Measurements from ENCODE around the gene TIGD4.

TIGD4 gene

GRCh38 chr4:152779513-152780266, at the start of gene TIGD4, which contains the start of gene ARFIP1:
TSS of gene TIGD4 (minus strand) at chr4:152779730. CDS start at chr4:152771004, 8,726 bp downstream.
TSS of gene ARFIP1 (plus strand) at chr4:152779954. CDS start at chr4:152829634, 49,680 bp downstream.
- peak; percentile 99 for DNase-seq

GRCh38 chr4:152828122-152828521, 48.6 kb upstream of the TIGD4 start:
- no peak for DNase-seq

GRCh38 chr4:152825336-152825735, 45.8 kb upstream of the TIGD4 start:
- DNase-seq: no peak

- DNase-seq: no peak
Measured at GRCh38 chr4:152824561-152824960, 45.0 kb upstream of the TIGD4 start.

GRCh38 chr4:152822323-152822722, 42.8 kb upstream of the TIGD4 start:
- DNase-seq: no peak

- no peak for DNase-seq
Measured at GRCh38 chr4:152820073-152820472, 40.5 kb upstream of the TIGD4 start.

GRCh38 chr4:152819026-152819645, 39.6 kb upstream of the TIGD4 start:
- no peak for DNase-seq

- DNase-seq: no peak
Measured at GRCh38 chr4:152817331-152817730, 37.8 kb upstream of the TIGD4 start.

- DNase-seq: no peak
Measured at GRCh38 chr4:152815078-152815477, 35.5 kb upstream of the TIGD4 start.

GRCh38 chr4:152810715-152811287, 31.3 kb upstream of the TIGD4 start:
- DNase-seq: no peak

- DNase-seq: no peak
Measured at GRCh38 chr4:152808670-152809069, 29.1 kb upstream of the TIGD4 start.

GRCh38 chr4:152807294-152807829, 27.8 kb upstream of the TIGD4 start:
- DNase-seq: no peak

- no peak for DNase-seq
Measured at GRCh38 chr4:152806501-152807125, 27.1 kb upstream of the TIGD4 start.

GRCh38 chr4:152805818-152806217, 26.3 kb upstream of the TIGD4 start:
- no peak for DNase-seq

- DNase-seq: no peak
Measured at GRCh38 chr4:152805071-152805650, 25.6 kb upstream of the TIGD4 start.

- no peak for DNase-seq
Measured at GRCh38 chr4:152803541-152803940, 24.0 kb upstream of the TIGD4 start.

GRCh38 chr4:152795891-152796290, 16.4 kb upstream of the TIGD4 start:
- DNase-seq: no peak

GRCh38 chr4:152786627-152787026, 7.1 kb upstream of the TIGD4 start:
- no peak for DNase-seq

- DNase-seq: no peak
Measured at GRCh38 chr4:152785639-152786615, 6.4 kb upstream of the TIGD4 start.

- no peak for DNase-seq
Measured at GRCh38 chr4:152784490-152785350, 5.2 kb upstream of the TIGD4 start.
